WI38 (cell line): ENCODE results near the gene PPP2R5A.
"Not testable (repeated sequence)": the region's sequence is repeated elsewhere in the genome, so short reads cannot be mapped to it uniquely, and the experiment has no call there.

Source experiments
- H3K4me3 ChIP-seq: 2 replicates; pipeline ENCODE4 v1.5.1; 2011; ENCODE audit warnings: low read depth, mild to moderate bottlenecking, control low read depth, low read length
- CTCF ChIP-seq: IDR thresholded peaks from 2 replicates; pipeline ENCODE4 v1.5.1; 2012; ENCODE audit warnings: low read depth, mild to moderate bottlenecking, control low read depth, low read length

The PPP2R5A gene

DNA sequence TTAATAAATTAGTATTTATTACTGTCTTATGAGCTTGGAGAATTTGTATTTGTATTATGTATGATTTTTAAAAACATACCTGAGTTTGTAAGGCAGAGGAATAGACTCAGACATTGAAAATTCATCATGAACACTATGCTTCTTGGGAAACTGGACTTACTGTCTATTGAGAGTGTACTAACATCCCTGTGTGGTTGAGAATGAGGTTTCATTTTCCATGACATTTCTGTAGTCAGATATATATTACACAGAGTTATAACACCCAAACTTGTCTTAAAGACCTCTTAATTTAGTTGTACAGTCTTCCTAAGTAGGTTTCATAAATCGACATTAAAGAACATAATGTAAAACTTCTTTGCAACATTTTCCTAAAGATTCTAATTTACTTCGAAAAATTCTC lies 30.0 kb downstream of the PPP2R5A start:
- TF ChIP-seq CTCF = no peak

DNA sequence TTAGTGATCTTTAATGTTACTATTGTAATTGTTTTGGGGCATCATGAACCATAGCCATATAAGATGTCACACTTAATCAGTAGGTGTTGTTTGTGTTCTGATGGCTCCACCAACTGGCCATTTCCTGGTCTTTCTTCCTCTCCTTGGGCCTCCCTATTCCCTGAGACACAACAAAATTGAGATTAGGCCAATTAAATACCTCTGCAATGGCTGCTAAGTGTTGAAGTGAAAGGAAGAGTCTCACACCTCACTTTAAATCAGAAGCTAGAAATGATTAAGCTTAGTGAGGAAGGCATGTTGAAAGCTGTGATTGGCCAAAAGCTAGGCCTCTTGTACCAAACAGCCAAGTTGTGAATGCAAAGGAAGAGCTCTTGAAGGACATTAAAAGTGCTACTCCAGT lies 30.7 kb downstream of the PPP2R5A start:
- H3K4me3 ChIP-seq = no peak overlapping the region
- no peak for TF ChIP-seq CTCF

More for the DNA sequence above, 30.0 kb downstream of the PPP2R5A start:
- no peak overlapping the region for H3K4me3 ChIP-seq

- H3K4me3 ChIP-seq = no peak overlapping the region
- TF ChIP-seq CTCF = no peak
Measured at GRCh38 chr1:212317916-212318315, 32.7 kb downstream of the PPP2R5A start.

- not testable (repeated sequence) for H3K4me3 ChIP-seq
Measured at GRCh38 chr1:212321031-212321430, 35.8 kb downstream of the PPP2R5A start.

GRCh38 chr1:212323066-212323465 lies 37.9 kb downstream of the PPP2R5A start:
- no peak for TF ChIP-seq CTCF
- H3K4me3 ChIP-seq = no peak overlapping the region

DNA sequence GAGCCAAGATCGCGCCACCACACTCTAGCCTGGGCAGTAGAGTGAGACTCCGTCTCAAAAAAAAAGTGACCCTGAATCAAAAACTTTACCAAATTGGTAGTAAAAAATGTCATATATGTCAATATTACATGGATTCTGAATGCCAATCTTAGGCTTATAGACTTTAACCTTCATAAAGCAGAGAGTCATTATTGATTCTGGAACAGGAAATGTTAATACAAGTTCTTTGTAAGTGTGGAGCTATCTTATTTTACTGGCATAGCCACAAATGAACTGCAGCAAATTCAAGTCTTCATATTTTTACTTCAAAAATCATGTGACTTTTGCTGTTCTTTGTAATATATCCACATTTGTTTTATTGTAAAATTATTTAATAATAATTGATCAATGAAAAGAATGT lies 41.3 kb downstream of the PPP2R5A start:
- no peak for TF ChIP-seq CTCF
- H3K4me3 ChIP-seq = no peak overlapping the region

GRCh38 chr1:212328248-212328647 lies 43.0 kb downstream of the PPP2R5A start:
- no peak overlapping the region for H3K4me3 ChIP-seq
- TF ChIP-seq CTCF = no peak

DNA sequence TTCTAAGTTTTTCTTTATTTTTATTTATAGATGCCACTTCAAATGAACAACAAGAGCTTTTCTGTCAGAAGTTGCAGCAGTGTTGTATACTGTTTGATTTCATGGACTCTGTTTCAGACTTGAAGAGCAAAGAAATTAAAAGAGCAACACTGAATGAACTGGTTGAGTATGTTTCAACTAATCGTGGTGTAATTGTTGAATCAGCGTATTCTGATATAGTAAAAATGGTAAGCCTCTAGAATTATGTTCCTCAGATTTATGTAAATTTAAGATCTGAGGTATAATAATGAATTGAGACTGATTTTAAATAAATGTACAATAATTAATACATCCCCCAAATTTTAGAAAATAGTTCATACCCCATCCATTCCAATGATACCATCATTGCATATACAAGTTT lies 43.9 kb downstream of the PPP2R5A start:
- H3K4me3 ChIP-seq = no peak overlapping the region
- TF ChIP-seq CTCF = no peak
